COLO829 (cell line): Measurements from ENCODE around the gene TTLL11.
A peak's percentile ranks its signal among the peaks of the same experiment; 100 is the strongest.

ENCODE experiments used
- DNase-seq: peaks from one replicate; pipeline ENCODE4 v3.0.0; 2012; ENCODE audit warnings: low spot score

The TTLL11 gene, protein sequence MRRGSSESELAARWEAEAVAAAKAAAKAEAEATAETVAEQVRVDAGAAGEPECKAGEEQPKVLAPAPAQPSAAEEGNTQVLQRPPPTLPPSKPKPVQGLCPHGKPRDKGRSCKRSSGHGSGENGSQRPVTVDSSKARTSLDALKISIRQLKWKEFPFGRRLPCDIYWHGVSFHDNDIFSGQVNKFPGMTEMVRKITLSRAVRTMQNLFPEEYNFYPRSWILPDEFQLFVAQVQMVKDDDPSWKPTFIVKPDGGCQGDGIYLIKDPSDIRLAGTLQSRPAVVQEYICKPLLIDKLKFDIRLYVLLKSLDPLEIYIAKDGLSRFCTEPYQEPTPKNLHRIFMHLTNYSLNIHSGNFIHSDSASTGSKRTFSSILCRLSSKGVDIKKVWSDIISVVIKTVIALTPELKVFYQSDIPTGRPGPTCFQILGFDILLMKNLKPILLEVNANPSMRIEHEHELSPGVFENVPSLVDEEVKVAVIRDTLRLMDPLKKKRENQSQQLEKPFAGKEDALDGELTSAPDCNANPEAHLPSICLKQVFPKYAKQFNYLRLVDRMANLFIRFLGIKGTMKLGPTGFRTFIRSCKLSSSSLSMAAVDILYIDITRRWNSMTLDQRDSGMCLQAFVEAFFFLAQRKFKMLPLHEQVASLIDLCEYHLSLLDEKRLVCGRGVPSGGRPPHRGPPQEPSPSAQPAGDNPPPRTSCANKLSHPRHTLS

DNA sequence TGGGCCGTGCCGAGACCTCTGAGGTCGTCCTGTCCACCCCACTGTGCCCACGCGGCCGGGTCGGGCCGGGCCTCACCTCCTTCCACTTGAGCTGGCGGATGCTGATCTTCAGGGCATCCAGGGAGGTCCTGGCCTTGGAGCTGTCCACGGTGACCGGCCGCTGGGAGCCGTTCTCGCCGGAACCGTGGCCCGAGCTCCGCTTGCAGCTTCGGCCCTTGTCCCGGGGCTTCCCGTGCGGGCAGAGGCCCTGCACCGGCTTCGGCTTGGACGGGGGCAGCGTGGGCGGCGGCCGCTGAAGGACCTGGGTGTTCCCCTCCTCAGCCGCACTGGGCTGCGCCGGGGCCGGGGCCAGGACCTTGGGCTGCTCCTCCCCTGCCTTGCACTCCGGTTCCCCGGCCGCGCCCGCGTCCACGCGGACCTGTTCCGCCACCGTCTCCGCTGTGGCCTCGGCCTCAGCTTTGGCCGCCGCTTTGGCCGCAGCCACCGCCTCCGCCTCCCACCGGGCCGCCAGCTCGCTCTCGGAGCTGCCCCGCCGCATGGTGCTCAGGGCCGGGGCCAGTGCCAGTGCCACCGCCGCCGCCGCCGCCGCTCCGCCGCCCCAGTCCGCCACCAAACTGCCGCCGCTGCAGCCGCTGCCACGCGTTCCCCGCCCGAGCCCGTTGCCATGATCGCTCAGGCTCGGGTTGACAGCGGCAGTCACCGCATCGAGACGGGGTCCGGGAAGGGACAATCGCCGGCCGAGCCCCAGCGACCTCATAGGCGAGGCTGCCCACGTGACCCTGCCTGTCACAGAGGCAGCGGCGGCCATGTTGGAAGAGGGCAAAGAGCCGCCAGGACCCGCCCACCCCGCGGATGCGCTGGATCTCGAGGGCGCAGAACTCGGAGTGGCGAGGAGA lies at the start of gene TTLL11:
Gene TTLL11 (minus strand): TSS at position 698 of the 896 bp plus-strand sequence. CDS start 160 bp downstream, at position 538.
- peak; percentile 94 for DNase-seq

DNA sequence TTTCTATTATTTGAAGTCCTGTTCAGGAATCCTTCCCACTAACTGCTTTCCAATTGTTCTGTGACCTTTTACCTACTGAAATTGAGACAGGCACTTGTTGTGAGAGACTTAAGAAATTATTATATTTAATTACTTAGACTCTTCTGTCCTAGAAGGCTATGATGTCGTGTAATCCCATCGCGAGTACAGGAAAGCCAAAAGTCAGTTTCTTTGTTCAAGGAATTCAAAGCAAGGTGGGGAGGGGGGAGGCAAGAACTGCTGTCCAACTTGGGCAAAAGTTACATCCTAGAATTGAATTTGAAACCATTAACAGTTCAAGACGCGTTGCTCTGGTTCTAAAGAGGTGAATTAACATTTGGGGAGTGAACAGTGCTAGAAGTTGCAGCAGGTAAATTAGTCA lies 48.6 kb upstream of the TTLL11 start:
- no peak for DNase-seq

DNA sequence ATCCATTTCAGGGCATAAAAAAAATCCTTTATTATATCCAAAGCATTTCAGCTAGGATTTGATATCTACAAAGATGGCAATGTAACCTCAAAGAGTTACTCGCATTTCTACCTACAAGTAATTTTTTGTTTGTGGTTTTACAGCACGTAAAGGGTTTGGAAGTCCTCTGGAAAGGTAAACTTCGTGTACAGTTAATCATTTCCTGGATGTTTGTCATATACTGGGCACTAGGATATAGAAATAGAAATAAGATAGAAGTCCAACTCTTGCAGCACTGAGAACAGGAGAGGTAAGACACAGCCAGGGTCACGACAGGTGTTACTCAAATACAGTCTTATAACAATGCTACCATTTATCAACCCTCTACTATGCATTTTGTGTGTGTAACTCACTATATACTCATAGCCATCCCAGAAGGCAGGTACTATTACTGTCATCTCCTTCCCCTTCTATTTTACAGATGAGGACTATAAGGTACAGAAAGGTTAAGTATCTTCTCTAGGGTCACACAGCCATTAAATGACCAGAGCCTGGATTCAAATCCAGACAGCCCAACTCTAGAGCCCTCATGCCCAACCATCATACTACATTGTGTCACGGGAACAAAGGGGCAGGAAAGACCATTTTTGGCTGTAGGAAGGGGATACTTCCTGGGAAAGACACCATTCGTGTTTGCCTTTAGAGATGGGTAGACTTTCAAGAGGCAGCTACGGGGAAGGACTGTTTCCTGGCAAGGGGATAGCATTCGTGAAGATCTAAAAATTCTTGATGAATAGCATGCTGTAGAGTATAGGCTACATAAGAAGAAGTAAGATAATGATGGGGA lies 47.5 kb upstream of the TTLL11 start:
- no peak for DNase-seq

DNA sequence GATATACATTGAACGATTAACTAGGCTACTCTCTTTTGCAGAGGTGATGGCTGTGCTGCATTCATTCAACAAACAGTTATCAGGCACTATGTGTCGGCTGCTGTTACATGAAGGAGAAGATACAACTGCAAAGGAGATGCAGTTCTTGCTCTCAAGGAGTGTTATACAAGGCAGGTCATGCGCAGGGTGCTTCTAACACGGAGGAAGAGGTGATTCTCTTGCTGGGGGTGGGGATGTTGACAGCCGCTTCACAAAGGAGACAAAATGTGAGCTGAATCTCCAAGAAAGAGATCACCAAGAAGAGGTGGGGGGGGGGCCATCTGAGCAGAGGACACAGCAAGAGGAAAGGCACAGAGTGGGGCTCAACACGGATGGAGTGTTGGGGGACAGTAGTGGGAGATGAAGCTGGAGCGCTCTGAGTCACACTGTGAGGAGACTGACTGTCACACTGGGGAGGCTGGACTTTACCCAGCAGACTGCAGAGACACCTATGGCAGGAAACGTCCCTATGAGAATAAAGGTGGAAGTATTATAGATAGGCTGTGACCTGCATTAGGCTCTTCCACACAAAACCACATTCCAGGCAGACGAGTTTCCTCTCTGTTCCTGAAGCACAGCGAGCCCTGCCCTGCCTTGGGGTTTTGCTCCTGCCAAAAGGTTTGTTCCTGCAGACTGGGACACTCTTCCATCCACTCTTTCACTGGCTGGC lies 45.6 kb upstream of the TTLL11 start:
- no peak for DNase-seq

DNA sequence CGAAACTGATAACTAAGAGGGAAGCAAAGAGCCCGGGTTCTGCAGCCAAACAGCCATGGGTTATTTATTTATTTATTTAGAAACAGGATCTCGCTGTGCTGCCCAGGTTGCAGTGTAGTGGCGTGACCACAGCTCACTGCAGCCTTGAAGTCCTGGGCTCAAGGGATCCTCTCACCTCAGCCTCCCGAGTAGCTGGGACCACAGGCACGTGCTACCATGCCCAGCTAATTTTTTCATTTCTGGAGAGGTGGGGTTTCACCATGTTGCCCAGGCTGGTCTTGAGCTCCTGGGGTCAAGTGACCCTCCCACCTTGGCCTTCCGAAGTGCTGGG lies 42.4 kb upstream of the TTLL11 start:
- no peak for DNase-seq

DNA sequence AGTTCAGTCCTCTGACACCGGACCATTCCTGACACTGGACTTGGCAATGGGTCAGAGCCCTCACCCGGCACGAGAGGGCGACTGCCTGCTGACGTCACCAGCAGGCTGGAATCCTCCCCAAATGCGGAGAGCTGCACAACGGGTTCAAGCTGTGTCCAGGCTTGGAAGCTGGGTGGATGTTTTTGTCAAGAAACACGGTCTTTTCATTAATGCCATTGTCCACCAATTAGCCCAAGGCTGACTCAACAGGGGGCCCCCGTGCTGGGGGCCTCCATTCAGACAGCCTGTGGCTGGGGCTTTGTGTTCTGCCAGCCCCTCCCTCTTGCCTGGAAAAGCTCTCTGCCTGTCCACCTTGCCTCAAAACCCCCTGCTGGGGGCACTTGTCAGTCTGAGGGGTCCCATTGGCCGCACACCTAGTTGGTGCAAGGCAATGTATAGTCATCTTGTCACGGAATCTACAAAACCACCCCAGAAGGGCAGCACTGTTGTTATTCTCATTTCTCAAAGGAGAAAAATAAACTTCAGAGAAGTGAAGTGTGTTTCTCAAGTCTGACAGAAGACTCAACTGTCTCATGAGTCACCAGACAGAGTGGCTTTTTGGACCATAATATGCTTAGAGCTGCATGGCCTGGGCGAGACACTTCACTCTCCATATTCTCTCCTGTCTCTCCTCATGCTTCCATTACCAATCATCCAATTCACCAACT lies 41.9 kb upstream of the TTLL11 start:
- DNase-seq, result no peak

DNA sequence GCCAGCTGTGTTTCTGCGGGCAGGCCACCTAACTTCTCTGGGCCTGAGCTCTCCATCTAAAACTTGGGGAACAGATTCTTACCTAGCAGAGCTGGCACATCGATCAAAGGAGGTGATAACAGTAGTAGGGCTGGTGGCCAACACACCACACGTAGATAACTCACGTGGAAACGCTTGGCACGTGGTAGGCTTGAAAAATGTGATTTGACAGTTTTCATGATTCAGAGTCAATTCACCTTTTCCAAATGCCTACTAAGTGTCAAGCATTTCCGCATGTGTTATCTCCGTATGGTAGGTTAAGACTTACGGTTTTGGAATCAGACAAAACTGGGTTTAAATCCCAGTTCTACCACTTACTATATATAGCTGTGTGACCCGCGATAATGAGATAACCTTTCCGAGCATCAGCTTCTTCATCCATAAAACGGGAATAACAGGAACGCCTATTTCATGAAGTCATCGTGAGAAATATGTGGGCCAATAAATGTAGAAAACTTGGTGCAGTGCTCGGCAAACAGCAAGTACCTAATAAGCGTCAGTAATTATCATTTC lies 41.0 kb upstream of the TTLL11 start:
- DNase-seq, result no peak

DNA sequence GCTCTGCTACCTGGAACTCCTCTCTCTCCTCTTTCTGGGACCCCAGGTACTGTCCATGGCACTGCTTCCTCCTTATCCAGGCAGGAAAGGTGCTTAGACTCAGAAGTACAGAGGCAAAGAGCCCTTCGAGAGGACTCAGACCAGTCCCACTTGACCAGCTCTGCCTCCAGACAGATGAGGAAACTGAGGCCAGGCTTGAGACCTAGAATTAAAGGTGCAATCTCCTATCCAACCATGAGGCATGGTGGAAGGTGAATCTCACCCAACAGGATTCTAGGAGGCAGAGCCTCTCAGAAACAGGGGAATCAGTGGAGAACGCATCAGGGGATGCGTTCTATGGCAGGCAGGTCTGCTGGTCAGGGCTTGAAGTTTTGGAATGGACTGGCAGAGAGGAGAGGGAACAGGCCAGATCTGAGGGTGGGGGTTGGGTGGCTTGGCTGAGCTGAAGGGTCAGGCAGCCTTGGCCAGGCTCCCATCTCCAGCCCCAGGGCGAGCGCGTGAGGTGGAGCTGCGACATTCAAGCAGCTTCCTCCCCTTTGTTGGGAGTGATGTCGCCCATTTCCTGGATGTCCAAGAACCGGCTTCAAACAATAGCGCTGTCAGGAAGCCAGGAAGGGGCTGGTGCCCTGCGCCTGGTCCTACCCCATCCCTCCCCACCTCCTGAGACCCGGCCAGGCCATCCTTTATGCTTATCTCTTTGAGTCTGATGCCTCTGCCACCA lies 40.3 kb upstream of the TTLL11 start:
- DNase-seq, result no peak

DNA sequence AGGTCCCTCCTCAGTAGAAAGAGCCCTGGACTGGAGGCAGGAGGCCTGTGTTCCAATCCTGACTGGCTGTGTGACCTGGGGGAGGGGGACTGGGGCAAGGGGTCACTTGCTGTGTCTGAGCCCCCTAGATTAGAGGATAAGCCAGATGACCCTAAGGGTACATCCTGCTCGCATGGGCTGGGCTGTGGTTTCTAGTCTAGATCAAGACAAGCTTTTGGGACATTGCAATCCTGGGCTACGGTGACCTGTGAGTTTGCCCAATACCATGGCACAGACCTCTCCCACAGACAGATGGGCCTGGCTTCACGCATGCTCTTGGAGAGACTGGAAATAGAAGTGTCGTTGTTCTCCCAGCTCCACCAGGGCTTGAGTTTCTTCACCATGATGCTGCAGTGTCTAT lies 39.4 kb upstream of the TTLL11 start:
- DNase-seq, result no peak

DNA sequence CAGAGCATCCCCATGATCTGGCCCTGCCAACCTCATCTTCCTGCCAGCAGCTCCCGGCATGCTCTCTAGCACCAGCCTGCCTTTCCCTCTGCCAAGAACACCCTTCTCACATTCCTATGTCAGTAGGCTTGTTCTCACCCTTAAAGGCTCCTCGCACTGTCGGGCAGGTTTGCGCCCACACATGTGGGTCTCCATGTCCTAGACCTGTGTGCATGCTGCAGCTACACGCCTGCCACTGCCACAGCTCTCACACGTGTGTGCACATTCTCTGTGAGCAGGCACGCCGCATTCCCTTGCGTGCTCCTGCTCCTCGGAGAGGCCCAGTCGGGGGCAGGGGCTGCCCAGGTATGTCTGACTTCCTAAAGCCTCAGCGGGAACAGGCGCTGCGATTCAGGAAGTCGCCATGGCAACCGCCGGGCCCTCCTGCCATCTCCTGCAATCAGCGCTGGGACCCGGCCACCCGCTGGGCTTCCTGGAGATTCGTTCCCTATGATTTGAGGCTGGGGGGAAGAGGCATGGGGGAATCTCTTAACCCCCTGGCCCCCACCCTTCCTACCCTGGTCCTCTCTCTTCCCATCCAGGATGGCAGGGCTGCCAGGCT lies 38.4 kb upstream of the TTLL11 start:
- no peak for DNase-seq

DNA sequence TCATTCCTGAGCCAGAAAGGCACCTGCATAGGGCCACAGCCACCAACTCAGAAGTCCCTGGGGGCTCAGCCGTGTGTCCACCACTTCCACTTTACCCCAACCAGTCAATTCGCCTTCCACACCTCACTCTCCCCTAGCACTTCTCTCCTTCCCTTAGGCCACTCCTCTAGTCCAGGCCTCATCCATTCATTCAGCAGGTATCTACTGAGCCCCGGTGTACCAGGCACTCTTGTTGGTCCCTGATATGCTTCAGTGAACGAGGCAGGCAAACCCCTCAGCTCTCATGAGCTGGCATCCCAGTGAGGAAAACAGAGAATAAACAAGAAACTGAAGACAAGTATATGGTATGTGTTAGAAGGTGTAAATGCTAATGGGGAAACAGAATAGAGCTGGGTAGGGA lies 37.7 kb upstream of the TTLL11 start:
- DNase-seq, result no peak

DNA sequence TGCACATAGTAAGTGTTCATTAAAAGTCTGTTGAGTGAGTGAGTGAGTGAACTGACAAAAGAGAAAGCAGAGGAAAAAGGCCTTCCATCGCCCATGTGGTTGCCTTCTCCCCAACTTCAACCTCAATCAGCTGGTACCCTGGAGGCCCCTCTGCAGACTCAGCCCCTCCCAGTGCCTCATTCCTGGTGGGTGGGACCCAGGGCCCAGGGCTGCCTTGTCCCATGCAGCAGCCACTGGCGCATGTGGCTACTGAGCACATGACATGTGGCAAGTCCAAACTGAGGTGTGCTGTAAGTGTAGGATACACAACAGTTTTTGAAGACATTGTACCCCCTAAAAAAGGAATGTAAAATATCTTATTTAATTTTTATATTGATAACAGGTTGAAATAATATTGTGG lies 36.9 kb upstream of the TTLL11 start:
- no peak for DNase-seq

DNA sequence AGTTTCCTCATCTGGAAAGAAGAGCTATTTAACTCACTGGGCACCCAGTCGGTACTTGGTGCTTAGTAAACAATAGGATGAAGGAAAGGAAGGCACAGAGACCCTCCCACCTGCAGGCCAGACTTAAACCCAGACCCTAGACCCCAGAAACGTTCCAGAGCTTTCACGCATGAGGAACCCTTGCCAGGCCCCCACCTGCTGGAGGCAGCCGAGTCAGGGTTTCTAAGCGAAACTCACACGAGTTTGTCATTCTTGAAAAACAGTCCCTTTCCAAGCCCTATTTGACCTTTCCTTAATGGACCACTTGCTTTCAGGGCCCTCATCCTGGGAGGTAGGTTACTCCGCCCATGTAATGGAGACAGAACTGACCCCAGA lies 35.8 kb upstream of the TTLL11 start:
- DNase-seq, result no peak

DNA sequence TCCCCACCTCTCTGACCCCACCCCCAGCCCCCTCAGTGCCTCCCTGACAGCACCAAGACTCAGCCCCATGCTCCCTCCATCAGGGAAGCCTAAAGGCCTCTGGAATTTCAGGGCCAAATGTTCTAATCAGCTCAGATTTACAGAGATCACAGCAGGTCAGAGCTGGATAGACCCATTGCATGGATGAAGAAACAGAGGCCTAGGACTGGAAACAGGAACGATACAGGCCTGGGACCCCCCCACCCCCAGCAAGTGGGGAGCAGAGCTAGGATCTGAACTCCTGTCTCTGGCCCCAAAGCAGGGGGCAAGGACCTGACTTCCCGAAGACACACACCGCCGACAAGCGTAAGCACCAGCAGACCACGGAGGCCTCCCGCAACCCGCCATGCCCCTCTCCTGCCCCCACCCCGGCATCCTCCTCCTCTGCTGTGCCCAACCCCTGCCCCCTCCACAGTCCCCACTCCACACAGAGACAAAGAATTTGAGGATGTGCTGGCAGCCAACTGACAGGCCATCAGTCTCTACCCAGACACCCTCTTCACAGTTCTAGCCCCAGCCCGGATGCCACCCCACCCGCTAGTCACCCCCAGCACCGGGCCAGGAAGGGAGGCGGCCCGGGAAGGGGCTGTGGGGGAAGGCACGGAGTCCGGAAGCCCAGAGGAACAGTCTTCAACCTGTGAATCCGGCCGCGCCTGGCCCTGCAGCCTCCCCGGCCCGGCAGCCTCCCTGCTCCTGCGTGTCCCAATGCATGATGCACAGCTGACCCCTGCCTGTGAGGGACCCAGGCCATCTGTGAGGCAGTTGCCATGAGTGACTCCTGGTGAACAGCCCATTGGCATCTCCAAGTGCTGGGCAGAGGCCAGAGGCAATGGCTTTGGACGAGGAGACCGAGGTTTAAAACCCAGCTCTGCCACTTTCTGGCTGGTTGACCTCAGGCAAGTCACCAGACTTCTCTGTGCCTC lies 35.2 kb upstream of the TTLL11 start:
- DNase-seq, result no peak

DNA sequence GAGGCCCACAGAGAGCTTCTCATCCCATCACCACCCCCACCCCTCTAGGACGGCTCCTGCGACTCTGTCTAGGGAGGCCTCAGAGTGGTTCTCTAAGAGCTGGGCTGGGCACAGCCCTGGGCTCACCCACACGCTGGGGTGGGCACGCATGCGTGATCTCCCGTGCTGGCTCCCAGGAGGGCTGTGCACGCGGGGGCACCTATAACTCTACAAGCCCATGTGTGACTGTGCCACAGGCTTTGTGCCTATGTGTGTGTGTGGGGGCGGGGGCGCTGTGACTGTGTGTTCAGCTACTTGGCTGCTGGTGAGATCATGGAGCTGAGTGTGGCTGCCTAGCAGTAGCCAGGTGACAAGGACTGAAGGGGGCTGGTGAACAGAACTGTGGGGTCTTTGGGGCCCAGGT lies 34.3 kb upstream of the TTLL11 start:
- DNase-seq, result no peak

DNA sequence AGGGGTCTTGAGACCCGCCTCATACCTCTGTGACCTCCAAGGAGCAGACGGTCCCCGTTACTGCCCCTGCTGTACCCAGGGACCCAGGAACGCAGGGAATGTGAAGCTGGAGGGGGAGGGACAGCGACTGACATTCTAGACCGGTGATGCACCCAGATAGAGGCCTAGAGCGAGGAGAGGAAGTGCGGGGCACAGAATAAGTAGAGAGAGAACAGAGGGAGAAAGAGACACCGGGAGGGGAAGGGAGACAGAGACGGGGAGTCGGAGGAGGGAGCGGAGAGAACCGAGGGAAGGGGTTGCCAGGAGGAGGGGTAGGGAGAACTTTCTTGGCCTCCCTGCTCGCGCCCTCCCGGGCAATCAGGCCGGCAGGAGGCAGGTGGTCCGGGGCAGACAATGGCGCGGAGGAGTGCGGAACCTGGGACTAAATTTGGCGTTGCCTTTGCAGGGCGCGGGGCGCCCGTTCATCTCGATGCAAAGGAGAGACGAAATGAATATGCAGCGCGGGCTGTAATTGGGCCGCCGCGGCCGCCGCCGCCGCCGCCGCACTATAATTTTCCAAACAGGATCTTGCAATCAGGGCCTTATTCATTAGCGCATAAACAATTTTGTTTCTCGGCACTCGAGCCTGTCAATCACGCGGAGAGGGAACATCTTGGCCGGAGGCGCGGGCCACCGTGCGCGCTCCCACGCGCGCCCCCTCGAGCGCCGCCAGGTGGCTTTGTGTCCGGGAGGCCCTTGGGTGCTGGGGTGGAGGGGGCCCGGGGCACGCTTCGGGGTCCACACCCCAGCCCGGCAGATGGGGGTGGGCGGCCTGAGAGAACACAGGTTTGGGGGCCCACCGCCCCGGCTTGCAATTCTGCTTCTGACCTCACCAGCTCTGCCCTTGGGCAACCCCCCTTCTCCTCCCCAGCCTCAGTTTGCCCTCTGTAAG lies 33.5 kb upstream of the TTLL11 start:
- DNase-seq, result no peak
